Cardiac ventricle fibroblast (primary cell): ENCODE results near the gene MRPS30. TPM values are rescaled to one million over a fixed set of nuclear protein-coding genes. Genes with fewer than 3 reads are reported as not detected.

ENCODE experiments used
- total RNA-seq: library from RNA; depleted of rRNA; stranded (reverse); fragments of >200 nt; gene quantifications from 2 replicates; pipeline ENCODE4 v1.2.3, GENCODE V29; 2015

MRPS30 gene
- total RNA-seq, result 51.1 and 55.8 TPM in 2 replicates

GRCh38 chr5:44808435-44809214 is at the start of gene MRPS30:
MRPS30 (plus strand) TSS chr5:44808947; CDS start chr5:44808963, 16 bp downstream.

